Keratinocyte (primary cell): ENCODE measurements around the gene ISG20L2. TPM values are rescaled to one million over a fixed set of nuclear protein-coding genes. Genes with fewer than 3 reads are reported as not detected.

Experiments used
- DNase-seq: peaks from one replicate; pipeline ENCODE4 v3.0.0-alpha.2; 2011; ENCODE audit warnings: low read depth, missing footprints, low spot score
- FAIRE-seq: peaks from 2 replicates; lab custom pipeline; 2011; peaks lifted over from hg19 to GRCh38; lab: Jason Lieb, UNC
- H2AFZ ChIP-seq: 2 replicates; pipeline ENCODE4 v1.6.0; 2012; ENCODE audit warnings: low read length, control low read depth, inconsistent platforms; ENCODE audit not compliant: control insufficient read depth
- H3K27ac ChIP-seq: 2 replicates; pipeline ENCODE4 v1.5.1; 2011; ENCODE audit warnings: low read length; ENCODE audit not compliant: control insufficient read depth, insufficient read depth
- H3K27me3 ChIP-seq: 3 replicates; pipeline ENCODE4 v1.6.0; 2011; ENCODE audit warnings: low read length; ENCODE audit not compliant: control insufficient read depth, insufficient read depth; ENCODE audit errors: extremely low read depth
- H3K36me3 ChIP-seq, 2 experiments: 2 replicates in 1 of 2; 3 replicates in 1 of 2; pipeline ENCODE4 v1.5.1; 2011; ENCODE audit warnings: low read length in 2 of 2, mild to moderate bottlenecking in 1 of 2; ENCODE audit not compliant: control insufficient read depth in 2 of 2, insufficient read depth in 2 of 2; ENCODE audit errors: extremely low read depth in 1 of 2
- H3K4me1 ChIP-seq: 3 replicates; pipeline ENCODE4 v1.5.1; 2011; ENCODE audit warnings: low read length; ENCODE audit not compliant: control insufficient read depth, insufficient read depth; ENCODE audit errors: extremely low read depth
- H3K4me2 ChIP-seq: 3 replicates; pipeline ENCODE4 v1.6.0; 2011; ENCODE audit warnings: low read depth, low read length; ENCODE audit not compliant: control insufficient read depth, insufficient read depth; ENCODE audit errors: extremely low read depth
- H3K4me3 ChIP-seq, 3 experiments: fragments of 200-600 bp in 1 of 3; sonication (generic) in 1 of 3; 2 replicates in 2 of 3; 3 replicates in 1 of 3; pipeline ENCODE4 v1.5.1; 2011 to 2016; ENCODE audit warnings: low read length in 3 of 3, mild to moderate bottlenecking in 3 of 3, control low read depth in 2 of 3, inconsistent platforms in 1 of 3, low read depth in 1 of 3, mixed read lengths in 1 of 3, mixed run types in 1 of 3, moderate library complexity in 1 of 3; ENCODE audit not compliant: control insufficient read depth in 2 of 3, insufficient read depth in 2 of 3; ENCODE audit errors: extremely low read depth in 1 of 3
- H3K79me2 ChIP-seq: 2 replicates; pipeline ENCODE4 v1.6.0; 2012; ENCODE audit warnings: low read length; ENCODE audit not compliant: control insufficient read depth, insufficient read depth
- H3K9ac ChIP-seq: 3 replicates; pipeline ENCODE4 v1.6.0; 2011; ENCODE audit warnings: low read length; ENCODE audit not compliant: control insufficient read depth, insufficient read depth; ENCODE audit errors: extremely low read depth
- H3K9me1 ChIP-seq: 3 replicates; pipeline ENCODE4 v1.6.0; 2011; ENCODE audit warnings: low read length; ENCODE audit not compliant: control insufficient read depth, insufficient read depth; ENCODE audit errors: extremely low read depth
- H3K9me3 ChIP-seq: 2 replicates; pipeline ENCODE4 v1.5.1; 2012; ENCODE audit warnings: low read depth, low read length; ENCODE audit not compliant: control insufficient read depth
- H4K20me1 ChIP-seq: 3 replicates; pipeline ENCODE4 v1.6.0; 2011; ENCODE audit warnings: low read length; ENCODE audit not compliant: control insufficient read depth, insufficient read depth; ENCODE audit errors: extremely low read depth
- CTCF ChIP-seq, 3 experiments: IDR thresholded peaks in 1 of 3; conservative IDR thresholded peaks in 1 of 3; optimal IDR thresholded peaks in 1 of 3; 2 replicates in 2 of 3; 3 replicates in 1 of 3; pipeline versions ENCODE3 to v1.5.1; 2011; ENCODE audit warnings: low read length in 3 of 3, mild to moderate bottlenecking in 3 of 3, moderate library complexity in 2 of 3, control low read depth in 1 of 3, inconsistent platforms in 1 of 3; ENCODE audit not compliant: insufficient read depth in 2 of 3; ENCODE audit errors: extremely low read depth in 1 of 3
- EZH2 ChIP-seq: IDR thresholded peaks from one replicate; pipeline ENCODE4 v1.6.1; 2012; ENCODE audit warnings: inconsistent platforms, mild to moderate bottlenecking, low read length, moderate library complexity
- dilution Hi-C: fragments of 300-500 bp; cut with MboI; formaldehyde crosslinking; loops from one replicate; pipeline ENCODE4 v1.7.0; 2020; ENCODE audit warnings: low sequenced_read_pairs; ENCODE audit not compliant: extremely low pct_ligation_motif_present
- polyA plus RNA-seq, 5 experiments: library from polyadenylated mRNA; depleted of rRNA in 3 of 5; stranded (reverse) in 3 of 5; stranded (forward) in 1 of 5; unstranded in 1 of 5; fragments of >200 nt; gene quantifications; 1 replicate in 1 of 5; 2 replicates in 3 of 5; 3 replicates in 1 of 5; pipeline versions ENCODE4 v1.2.1 to v1.2.3, GENCODE V29; 2011 to 2012; ENCODE audit warnings: missing spikeins in 2 of 5, low read depth in 1 of 5, low replicate concordance in 1 of 5

Gene ISG20L2
- polyA plus RNA-seq, 1 donor (not counting 4 experiments of a cell fraction or from before 2014, with no cell fraction given), result 48.6 TPM

- Histone ChIP-seq H3K4me1 (peaks cover 18% of the 10 kb centered on the region), H3K9me3 (no peaks in the 10 kb centered on the region), H3K4me2 (no peak overlapping the region), H3K4me3 (no peak overlapping the region), H3K9ac (no peak overlapping the region), H2AFZ (no peak overlapping the region), H3K27ac (no peak overlapping the region), H3K27me3 (no peaks in the 10 kb centered on the region), H4K20me1 (no peaks in the 10 kb centered on the region), H3K79me2 (no peaks in the 10 kb centered on the region), H3K9me1 (no peaks in the 10 kb centered on the region), H3K36me3 (no peaks in the 10 kb centered on the region)
- DNase-seq (no peak), FAIRE-seq (no peak)
- dilution Hi-C loops, result no loop called here
- TF ChIP-seq EZH2, result no peak
- TF ChIP-seq CTCF (optimal IDR thresholded peaks at IDR 0.05 in 1 of 3, IDR thresholded peaks at IDR 0.05 in 1 of 3, conservative IDR thresholded peaks at IDR 0.05 in 1 of 3; ENCODE audit: extremely low read depth in 1 of 3, insufficient read depth in 2 of 3, low read length in 3 of 3), result no peak
Observed at GRCh38 chr1:156697481-156697880, 31.1 kb downstream of the ISG20L2 start.

GRCh38 chr1:156696755-156697154 lies 31.8 kb downstream of the ISG20L2 start:
- dilution Hi-C loops, result no loop called here
- no peaks in the 10 kb centered on the region for H3K9me3 ChIP-seq
- peaks cover 25% of the 10 kb centered on the region for H3K4me1 ChIP-seq
- H3K27me3 ChIP-seq, result no peaks in the 10 kb centered on the region
- no peaks in the 10 kb centered on the region for H3K79me2 ChIP-seq
- H2AFZ ChIP-seq, result no peak overlapping the region
- no peak overlapping the region for H3K9ac ChIP-seq
- FAIRE-seq (no peak), DNase-seq (no peak)
- no peak overlapping the region for H3K4me3 ChIP-seq
- no peaks in the 10 kb centered on the region for H4K20me1 ChIP-seq
- H3K4me2 ChIP-seq, result no peak overlapping the region
- no peaks in the 10 kb centered on the region for H3K36me3 ChIP-seq
- TF ChIP-seq EZH2 (no peak), CTCF (optimal IDR thresholded peaks at IDR 0.05 in 1 of 3, IDR thresholded peaks at IDR 0.05 in 1 of 3, conservative IDR thresholded peaks at IDR 0.05 in 1 of 3; ENCODE audit: extremely low read depth in 1 of 3, insufficient read depth in 2 of 3, low read length in 3 of 3) (no peak)
- H3K9me1 ChIP-seq, result no peaks in the 10 kb centered on the region
- no peak overlapping the region for H3K27ac ChIP-seq
